GM10266 (cell line): ENCODE measurements around the gene VSTM2B.

Experiments used
- DNase-seq: peaks from one replicate; pipeline ENCODE4 v3.0.0; 2012; ENCODE audit errors: extremely low spot score
- TF ChIP-seq, protein P1 (sequence below): IDR thresholded peaks from 2 replicates; pipeline ENCODE4 v1.5.1; 2012; ENCODE audit warnings: mild to moderate bottlenecking, low read depth; ENCODE audit not compliant: control insufficient read depth, insufficient read depth; ENCODE audit errors: missing control alignments

VSTM2B gene

DNA sequence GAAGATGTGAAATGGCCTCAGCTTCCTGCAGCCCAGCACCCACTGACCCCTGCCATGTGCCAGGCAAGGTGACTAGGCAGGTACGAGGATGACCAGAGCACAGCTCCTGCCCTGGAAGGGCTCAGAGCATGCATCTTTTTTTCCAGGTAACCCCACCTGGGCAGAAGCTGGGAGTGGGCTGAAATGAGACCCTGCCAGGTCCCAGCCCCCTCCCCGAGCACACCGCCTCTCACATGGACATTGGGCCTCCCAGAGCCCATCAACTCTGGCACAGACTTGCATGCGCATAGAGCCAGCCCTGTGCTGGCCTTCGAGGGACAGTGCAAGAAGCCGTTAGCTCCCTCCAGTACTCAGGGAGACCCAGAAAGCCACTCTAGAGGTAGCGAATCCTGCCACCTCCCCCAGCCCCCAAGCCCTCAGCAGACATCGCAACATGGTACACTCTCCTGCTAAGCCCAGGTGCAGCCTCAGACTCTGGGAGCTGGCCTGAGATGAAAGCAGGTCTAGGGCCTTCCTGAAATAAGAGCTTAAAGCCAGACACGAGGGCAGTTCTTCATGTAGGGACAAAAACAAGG lies 8.9 kb upstream of the VSTM2B start:
- no peak for DNase-seq
- TF ChIP-seq, protein P1, sequence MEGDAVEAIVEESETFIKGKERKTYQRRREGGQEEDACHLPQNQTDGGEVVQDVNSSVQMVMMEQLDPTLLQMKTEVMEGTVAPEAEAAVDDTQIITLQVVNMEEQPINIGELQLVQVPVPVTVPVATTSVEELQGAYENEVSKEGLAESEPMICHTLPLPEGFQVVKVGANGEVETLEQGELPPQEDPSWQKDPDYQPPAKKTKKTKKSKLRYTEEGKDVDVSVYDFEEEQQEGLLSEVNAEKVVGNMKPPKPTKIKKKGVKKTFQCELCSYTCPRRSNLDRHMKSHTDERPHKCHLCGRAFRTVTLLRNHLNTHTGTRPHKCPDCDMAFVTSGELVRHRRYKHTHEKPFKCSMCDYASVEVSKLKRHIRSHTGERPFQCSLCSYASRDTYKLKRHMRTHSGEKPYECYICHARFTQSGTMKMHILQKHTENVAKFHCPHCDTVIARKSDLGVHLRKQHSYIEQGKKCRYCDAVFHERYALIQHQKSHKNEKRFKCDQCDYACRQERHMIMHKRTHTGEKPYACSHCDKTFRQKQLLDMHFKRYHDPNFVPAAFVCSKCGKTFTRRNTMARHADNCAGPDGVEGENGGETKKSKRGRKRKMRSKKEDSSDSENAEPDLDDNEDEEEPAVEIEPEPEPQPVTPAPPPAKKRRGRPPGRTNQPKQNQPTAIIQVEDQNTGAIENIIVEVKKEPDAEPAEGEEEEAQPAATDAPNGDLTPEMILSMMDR, result no peak

DNA sequence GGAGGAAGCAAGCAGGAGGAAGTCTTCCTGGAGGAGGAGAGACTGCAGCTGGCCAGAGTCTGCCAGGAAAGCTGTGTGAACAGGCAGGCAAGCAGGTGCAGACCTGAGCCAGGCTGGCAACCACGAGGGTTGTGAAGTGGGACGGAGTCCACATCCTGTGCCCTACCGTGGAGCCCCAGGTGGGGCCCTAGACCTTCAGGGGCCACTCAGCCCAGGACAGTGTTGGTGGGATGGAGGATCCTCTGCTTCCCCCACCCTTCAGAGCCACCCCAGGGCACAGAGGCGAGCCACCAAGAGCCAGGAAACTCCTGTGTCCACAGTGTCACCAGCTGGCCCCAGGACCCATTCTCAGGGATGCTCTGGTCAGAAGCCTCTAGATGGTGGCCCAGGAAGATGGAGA lies 8.4 kb upstream of the VSTM2B start:
- DNase-seq, result no peak
- TF ChIP-seq, protein P1, result no peak

DNA sequence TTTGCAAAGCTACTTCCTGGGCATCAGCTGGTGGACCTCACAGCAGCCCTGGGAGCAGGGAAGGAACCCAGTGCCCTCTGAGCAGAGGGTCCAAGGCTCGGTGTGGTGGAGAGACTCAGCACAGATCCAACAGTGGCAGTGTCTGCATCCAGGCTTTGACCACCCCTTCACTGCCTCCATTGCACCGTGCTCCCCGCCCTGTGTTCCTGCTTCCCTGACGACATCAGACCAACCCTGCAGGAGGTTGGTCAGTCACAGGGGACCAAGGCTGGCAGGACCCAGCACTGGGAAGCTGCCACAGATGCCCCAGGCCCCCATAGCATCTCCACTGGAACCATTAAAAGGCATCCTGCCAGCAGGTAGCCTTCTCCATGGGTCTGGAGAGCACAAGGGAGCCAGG lies 7.8 kb upstream of the VSTM2B start:
- TF ChIP-seq, protein P1, result no peak
- DNase-seq, result no peak

DNA sequence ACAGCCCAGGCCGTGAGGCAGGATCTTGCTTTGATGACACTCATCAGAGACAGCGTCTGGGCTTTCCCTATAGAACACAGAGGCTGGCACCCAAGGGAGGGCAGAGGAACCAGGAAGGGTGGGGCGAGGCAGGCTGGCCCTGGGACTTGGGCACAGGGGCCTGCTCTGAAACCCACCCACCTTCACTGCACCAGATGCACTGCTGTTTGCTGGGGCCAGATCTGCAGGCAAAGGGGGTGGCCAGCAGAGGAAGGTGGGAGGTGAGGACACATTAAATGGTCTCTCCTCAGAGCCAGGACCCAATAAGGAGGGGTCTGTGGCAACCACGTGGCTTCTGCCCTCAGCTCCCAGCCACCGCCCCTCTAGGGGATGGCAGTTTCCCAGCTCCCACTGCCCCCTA lies 6.6 kb upstream of the VSTM2B start:
- DNase-seq, result no peak
- TF ChIP-seq, protein P1, result no peak

DNA sequence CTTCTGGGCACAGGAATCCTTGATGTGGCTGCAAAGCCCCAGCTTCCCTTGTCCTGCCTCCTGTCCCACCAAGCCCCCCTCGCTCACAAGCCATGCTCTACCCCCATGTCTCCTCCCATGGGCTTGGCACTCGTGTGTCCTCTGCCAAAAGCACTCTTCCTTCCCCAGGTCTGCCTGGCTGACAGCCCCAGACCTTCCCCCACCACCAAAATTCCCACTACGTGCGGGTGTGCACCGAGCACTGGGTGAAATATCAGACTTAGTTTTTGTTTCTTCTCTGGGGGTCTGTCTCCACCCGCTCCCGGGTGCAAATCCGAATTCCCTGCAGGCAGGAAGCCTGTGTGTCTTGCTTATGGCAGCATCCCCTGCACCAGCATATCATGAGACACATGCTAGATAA lies 5.9 kb upstream of the VSTM2B start:
- DNase-seq, result no peak
- TF ChIP-seq, protein P1, result no peak

DNA sequence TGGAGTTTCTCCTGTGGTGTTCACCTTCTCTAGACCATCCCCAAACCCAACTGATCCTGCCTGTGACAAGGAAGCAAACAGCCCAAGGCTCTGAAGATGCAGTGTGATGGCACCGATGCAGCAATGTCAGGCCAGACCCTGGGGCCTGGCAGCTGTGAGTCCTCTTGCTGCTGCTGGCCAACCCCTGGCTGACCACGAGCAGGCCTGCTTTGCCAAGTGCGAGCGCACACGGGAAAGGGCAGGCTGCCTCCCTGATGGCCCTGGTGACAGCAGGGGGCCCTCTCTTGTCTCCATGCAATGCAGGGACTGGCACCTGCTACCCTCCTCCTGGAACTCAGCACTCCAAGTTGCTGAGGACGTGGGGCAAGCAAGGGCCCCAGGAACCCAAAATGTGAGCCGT lies 5.4 kb upstream of the VSTM2B start:
- TF ChIP-seq, protein P1, result no peak

DNA sequence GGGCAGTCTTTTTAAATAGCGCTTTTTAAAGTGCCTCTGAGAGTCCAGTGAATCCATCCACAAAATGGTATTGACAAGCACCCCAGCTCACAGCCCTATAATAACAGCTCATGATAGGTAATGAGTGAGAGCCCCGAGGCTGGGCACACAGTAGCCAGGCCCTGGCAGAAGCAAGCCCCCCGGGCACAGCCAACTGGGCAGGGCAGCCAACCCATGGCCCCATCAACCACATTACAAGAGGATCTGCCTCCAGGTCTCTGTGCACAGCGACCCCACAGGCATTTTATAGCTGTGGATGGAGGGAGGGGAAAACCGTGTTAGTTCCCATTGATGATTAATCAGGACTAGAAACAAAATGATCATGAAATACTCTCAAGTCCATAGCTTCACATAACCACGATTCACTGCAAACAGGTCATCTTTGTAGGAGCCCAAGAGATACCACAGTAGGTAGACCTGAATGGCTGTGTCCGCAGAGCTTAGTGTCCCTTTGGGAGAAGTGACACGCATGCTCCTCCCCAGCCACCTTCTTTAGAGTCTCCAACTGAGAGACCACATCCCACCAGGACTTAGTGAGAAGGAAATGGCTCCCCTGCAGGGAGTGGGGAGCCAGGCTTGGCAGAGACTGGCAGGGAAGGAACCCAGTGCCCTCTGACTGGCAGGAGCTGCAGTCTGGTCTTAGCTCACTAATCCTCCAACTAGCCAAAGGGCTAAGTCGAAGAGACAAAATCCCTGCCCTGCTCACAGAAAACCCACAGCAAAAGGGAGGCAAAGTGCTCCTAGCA lies 4.3 kb upstream of the VSTM2B start:
- no peak for DNase-seq
- TF ChIP-seq, protein P1, result no peak

More for the DNA sequence above, 5.4 kb upstream of the VSTM2B start:
- DNase-seq, result no peak
